WTC11 (cell line): ENCODE results near the gene MYO9A.

Experiments
- ETV6 ChIP-seq: sonication (generic); formaldehyde crosslinking; IDR thresholded peaks from 2 replicates; pipeline ENCODE4 v1.8.1; 2022; ENCODE audit warnings: mild to moderate bottlenecking, missing genetic modification reagents
- TF ChIP-seq, protein P1 (sequence below): fragments of 200-600 bp; IDR thresholded peaks from 2 replicates; pipeline ENCODE4 v1.8.0; 2022; ENCODE audit warnings: antibody characterized with exemption

DNA sequence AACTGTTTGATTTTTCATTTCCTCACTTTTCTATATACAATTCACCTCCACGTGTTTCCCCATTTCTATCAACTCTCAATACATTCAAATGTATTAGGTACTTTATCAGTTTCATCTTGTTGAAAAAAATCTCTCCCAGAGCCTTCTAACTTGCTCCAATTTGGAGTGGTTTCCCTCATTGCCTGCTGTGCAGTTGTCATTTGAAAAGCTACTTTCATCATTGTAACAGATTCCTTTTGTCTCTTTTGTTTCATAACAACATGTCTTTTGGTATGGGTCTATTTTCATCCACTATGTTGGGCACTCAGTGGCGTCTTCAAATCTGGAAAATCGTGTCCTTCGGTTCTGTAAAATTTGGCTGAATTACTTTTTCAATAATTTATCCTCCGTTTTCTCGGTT, 232.6 kb downstream of the MYO9A start:
- TF ChIP-seq ETV6 (CRISPR knock-in tag) = no peak
- TF ChIP-seq, protein P1, sequence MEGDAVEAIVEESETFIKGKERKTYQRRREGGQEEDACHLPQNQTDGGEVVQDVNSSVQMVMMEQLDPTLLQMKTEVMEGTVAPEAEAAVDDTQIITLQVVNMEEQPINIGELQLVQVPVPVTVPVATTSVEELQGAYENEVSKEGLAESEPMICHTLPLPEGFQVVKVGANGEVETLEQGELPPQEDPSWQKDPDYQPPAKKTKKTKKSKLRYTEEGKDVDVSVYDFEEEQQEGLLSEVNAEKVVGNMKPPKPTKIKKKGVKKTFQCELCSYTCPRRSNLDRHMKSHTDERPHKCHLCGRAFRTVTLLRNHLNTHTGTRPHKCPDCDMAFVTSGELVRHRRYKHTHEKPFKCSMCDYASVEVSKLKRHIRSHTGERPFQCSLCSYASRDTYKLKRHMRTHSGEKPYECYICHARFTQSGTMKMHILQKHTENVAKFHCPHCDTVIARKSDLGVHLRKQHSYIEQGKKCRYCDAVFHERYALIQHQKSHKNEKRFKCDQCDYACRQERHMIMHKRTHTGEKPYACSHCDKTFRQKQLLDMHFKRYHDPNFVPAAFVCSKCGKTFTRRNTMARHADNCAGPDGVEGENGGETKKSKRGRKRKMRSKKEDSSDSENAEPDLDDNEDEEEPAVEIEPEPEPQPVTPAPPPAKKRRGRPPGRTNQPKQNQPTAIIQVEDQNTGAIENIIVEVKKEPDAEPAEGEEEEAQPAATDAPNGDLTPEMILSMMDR = no peak
